ENCODE results near the gene PLAU. TPM values are rescaled to one million over a fixed set of nuclear protein-coding genes. Genes with fewer than 3 reads are reported as not detected.

PLAU gene
- total and polyA plus RNA-seq, 2 of the 13 experiments (the other 11 are each of a cell fraction or from before 2014, with no cell fraction given) = 0.45 to 11.2 TPM

DNA sequence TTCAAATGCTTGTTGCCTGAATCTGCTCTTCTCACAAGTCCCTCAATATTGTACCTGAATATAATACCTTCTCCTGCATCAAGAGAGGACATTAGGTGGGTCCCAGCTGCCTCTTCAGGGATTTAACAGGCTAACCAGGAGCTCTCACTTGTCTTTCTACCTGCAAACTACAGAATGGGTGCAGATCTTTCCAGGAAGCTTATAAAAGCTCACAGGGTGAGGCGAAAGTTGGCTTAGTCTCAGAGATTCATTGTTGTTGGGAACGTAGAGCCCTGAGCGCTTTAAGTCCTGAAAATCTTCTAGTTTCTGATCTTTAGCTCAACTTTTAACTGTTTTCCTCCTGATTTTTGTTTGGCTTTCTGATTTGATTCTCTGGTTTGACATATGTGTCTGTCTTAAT is 25.0 kb downstream of the PLAU start:
- intact Hi-C loops (cut with micrococcal nuclease; ENCODE audit: unreplicated experiment) = no loop called here
- Histone ChIP-seq H3K4me2 (ENCODE audit: low read depth, low read length) (no peak overlapping the region), H3K4me1 (ENCODE audit: insufficient read depth, low read length) (peaks cover 11% of the 10 kb centered on the region), H3K36me3 (replicated peaks in 1 of 2; ENCODE audit: control insufficient read depth in 1 of 2, insufficient read depth in 2 of 2, low read length in 2 of 2) (no peaks in the 10 kb centered on the region), H3K27ac (ENCODE audit: extremely low read length, insufficient read depth, low read length) (no peak overlapping the region), H3K4me3 (replicated peaks in 1 of 3; ENCODE audit: insufficient read depth in 1 of 3, low read depth in 2 of 3, low read length in 3 of 3) (no peak overlapping the region), H4K20me1 (ENCODE audit: insufficient read depth, low read length) (no peaks in the 10 kb centered on the region), H3K9me3 (ENCODE audit: low read length) (no peaks in the 10 kb centered on the region), H3K27me3 (ENCODE audit: control insufficient read depth in 1 of 2, insufficient read depth in 2 of 2, low read length in 2 of 2) (peaks cover 3 to 15% of the 10 kb centered on the region in 2 experiments; a peak in 3 of 5 replicates), H3K9ac (ENCODE audit: insufficient read depth, low read depth, low read length) (no peak overlapping the region), H2AFZ (ENCODE audit: low read length) (no peak overlapping the region), H3K79me2 (ENCODE audit: insufficient read depth, low read length) (no peaks in the 10 kb centered on the region)
- ATAC-seq (no peak), FAIRE-seq (no peak), DNase-seq (ENCODE audit: low spot score) (no peak)
- ChIA-PET CTCF (ENCODE audit: low intra/inter-chr PET ratio, low total read pairs) (no interaction called here), POLR2A (no interaction called here)
- WGBS (ENCODE audit: low lambda C conversion rate) = 71% methylated on average over 3 of the region's 3 CpGs
- TF ChIP-seq, protein P1, sequence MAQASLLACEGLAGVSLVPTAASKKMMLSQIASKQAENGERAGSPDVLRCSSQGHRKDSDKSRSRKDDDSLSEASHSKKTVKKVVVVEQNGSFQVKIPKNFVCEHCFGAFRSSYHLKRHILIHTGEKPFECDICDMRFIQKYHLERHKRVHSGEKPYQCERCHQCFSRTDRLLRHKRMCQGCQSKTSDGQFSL (CRISPR knock-in tag; IDR thresholded peaks at IDR 0.05) = no peak
- TF ChIP-seq NR2F6 (IDR thresholded peaks at IDR 0.05) (no peak), NR2F6 (CRISPR knock-in tag; IDR thresholded peaks at IDR 0.05) (no peak), MYNN (CRISPR knock-in tag; IDR thresholded peaks at IDR 0.05; ENCODE audit: low read depth) (no peak), TBX2 (CRISPR knock-in tag; IDR thresholded peaks at IDR 0.05; ENCODE audit: borderline replicate concordance) (no peak), ELF1 (CRISPR knock-in tag; IDR thresholded peaks at IDR 0.05) (no peak), ZNF891 (CRISPR knock-in tag; IDR thresholded peaks at IDR 0.05) (no peak), ZNF737 (CRISPR knock-in tag; IDR thresholded peaks at IDR 0.05; ENCODE audit: borderline replicate concordance) (no peak), HOXD1 (CRISPR knock-in tag; IDR thresholded peaks at IDR 0.05) (no peak), ZBTB21 (CRISPR knock-in tag; IDR thresholded peaks at IDR 0.05) (no peak), ZNF530 (CRISPR knock-in tag; IDR thresholded peaks at IDR 0.05; ENCODE audit: low read depth) (no peak)
- TF ChIP-seq, protein P2, sequence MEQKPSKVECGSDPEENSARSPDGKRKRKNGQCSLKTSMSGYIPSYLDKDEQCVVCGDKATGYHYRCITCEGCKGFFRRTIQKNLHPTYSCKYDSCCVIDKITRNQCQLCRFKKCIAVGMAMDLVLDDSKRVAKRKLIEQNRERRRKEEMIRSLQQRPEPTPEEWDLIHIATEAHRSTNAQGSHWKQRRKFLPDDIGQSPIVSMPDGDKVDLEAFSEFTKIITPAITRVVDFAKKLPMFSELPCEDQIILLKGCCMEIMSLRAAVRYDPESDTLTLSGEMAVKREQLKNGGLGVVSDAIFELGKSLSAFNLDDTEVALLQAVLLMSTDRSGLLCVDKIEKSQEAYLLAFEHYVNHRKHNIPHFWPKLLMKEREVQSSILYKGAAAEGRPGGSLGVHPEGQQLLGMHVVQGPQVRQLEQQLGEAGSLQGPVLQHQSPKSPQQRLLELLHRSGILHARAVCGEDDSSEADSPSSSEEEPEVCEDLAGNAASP (CRISPR knock-in tag; IDR thresholded peaks at IDR 0.05; ENCODE audit: borderline replicate concordance) = no peak
- TF ChIP-seq, protein P3, sequence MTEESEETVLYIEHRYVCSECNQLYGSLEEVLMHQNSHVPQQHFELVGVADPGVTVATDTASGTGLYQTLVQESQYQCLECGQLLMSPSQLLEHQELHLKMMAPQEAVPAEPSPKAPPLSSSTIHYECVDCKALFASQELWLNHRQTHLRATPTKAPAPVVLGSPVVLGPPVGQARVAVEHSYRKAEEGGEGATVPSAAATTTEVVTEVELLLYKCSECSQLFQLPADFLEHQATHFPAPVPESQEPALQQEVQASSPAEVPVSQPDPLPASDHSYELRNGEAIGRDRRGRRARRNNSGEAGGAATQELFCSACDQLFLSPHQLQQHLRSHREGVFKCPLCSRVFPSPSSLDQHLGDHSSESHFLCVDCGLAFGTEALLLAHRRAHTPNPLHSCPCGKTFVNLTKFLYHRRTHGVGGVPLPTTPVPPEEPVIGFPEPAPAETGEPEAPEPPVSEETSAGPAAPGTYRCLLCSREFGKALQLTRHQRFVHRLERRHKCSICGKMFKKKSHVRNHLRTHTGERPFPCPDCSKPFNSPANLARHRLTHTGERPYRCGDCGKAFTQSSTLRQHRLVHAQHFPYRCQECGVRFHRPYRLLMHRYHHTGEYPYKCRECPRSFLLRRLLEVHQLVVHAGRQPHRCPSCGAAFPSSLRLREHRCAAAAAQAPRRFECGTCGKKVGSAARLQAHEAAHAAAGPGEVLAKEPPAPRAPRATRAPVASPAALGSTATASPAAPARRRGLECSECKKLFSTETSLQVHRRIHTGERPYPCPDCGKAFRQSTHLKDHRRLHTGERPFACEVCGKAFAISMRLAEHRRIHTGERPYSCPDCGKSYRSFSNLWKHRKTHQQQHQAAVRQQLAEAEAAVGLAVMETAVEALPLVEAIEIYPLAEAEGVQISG (CRISPR knock-in tag; IDR thresholded peaks at IDR 0.05) = no peak
- in situ Hi-C loops (cut with HindIII; ENCODE audit: extremely low pct_ligation_motif_present, low pct_unique_long_range_greater_than_20kb) = loop anchor here (5.0 kb wide), 1 partner anchor 49 kb away; no protein-coding TSS in a partner anchor
- no TSS peak for BruUV-seq (replicated peaks)
